BJ (cell line): ENCODE data around the gene EVC. TPM values are rescaled to one million over a fixed set of nuclear protein-coding genes. Genes with fewer than 3 reads are reported as not detected.

Experiments used
- CTCF ChIA-PET: fragments of 350-600 bp; formaldehyde crosslinking; extraction: SDS; loops from one replicate; lab custom pipeline; 2021; ENCODE audit warnings: antibody characterized with exemption, inconsistent platforms; lab: Yijun Ruan, JAX
- POLR2A ChIA-PET: fragments of 300-600 bp; sonication (Branson Sonifier 250); formaldehyde crosslinking; extraction: SDS; loops from one replicate; lab custom pipeline; 2021; ENCODE audit warnings: antibody characterized with exemption; lab: Charles Lee
- DNase-seq: peaks from one replicate; pipeline ENCODE4 v3.0.0-alpha.2; 2011; ENCODE audit warnings: low read depth
- H3K27me3 ChIP-seq: 2 replicates; pipeline ENCODE4 v1.6.0; 2011; ENCODE audit warnings: low read length; ENCODE audit not compliant: control insufficient read depth, insufficient read depth
- H3K36me3 ChIP-seq: 2 replicates; pipeline ENCODE4 v1.5.1; 2011; ENCODE audit warnings: low read length; ENCODE audit not compliant: control insufficient read depth, insufficient read depth
- H3K4me3 ChIP-seq: 2 replicates; pipeline ENCODE4 v1.5.1; 2011; ENCODE audit warnings: low read depth, mild to moderate bottlenecking, control low read depth, low read length
- CTCF ChIP-seq: IDR thresholded peaks from 2 replicates; pipeline ENCODE4 v1.5.1; 2011; ENCODE audit warnings: low read depth, mild to moderate bottlenecking, control low read depth, inconsistent platforms, low read length, moderate library complexity; ENCODE audit not compliant: insufficient read depth
- polyA minus RNA-seq: library from RNA; depleted of rRNA, polyadenylated mRNA; stranded (reverse); fragments of >200 nt; gene quantifications from 2 replicates; pipeline ENCODE4 v1.2.3, GENCODE V29; 2011; rRNA and poly(A)+ RNA removed
- polyA plus RNA-seq: library from polyadenylated mRNA; depleted of rRNA; stranded (reverse); fragments of >200 nt; gene quantifications from 2 replicates; pipeline ENCODE4 v1.2.3, GENCODE V29; 2011; rRNA removed

EVC gene
- polyA plus RNA-seq (10.0 and 12.8 TPM in 2 replicates), polyA minus RNA-seq (15.3 and 20.8 TPM in 2 replicates)

GRCh38 chr4:5710961-5711478, at the start of gene EVC:
Gene EVC, plus strand, starts transcription at chr4:5711201. Its CDS starts 180 bp downstream, at chr4:5711381.
- TF ChIP-seq CTCF: no peak
- POLR2A ChIA-PET: no interaction called here
- Histone ChIP-seq H3K4me3 (peak within 1 kb of the TSS; percentile 66), H3K36me3 (peaks cover 2% of the 10 kb centered on the region; the same call in 1 of the 2 replicates), H3K27me3 (no peaks in the 10 kb centered on the region)
- CTCF ChIA-PET: interaction anchor here (1.4 to 1.7 kb wide), 2 partner anchors 11 to 35 kb away, joined by 3 read pairs; no protein-coding TSS in a partner anchor
- DNase-seq: no peak

GRCh38 chr4:5661237-5661636, 49.8 kb upstream of the EVC start:
- H3K36me3 ChIP-seq: peaks cover 24% of the 10 kb centered on the region

GRCh38 chr4:5662555-5662954, 48.4 kb upstream of the EVC start:
- no peak for TF ChIP-seq CTCF
- no peaks in the 10 kb centered on the region for H3K27me3 ChIP-seq
- DNase-seq: no peak
- H3K4me3 ChIP-seq: no peak overlapping the region
- H3K36me3 ChIP-seq: peaks cover 17% of the 10 kb centered on the region
- POLR2A ChIA-PET: no interaction called here
- CTCF ChIA-PET: no interaction called here

More at GRCh38 chr4:5661237-5661636, 49.8 kb upstream of the EVC start:
- CTCF ChIA-PET: interaction anchor here (1.3 kb wide), 1 partner anchor 130 kb away, joined by 4 read pairs; no protein-coding TSS in a partner anchor
- DNase-seq: no peak
- no peak for TF ChIP-seq CTCF
- POLR2A ChIA-PET: no interaction called here
- no peaks in the 10 kb centered on the region for H3K27me3 ChIP-seq
- H3K4me3 ChIP-seq: no peak overlapping the region

- ChIA-PET CTCF (interaction anchor here (0.9 to 2.0 kb wide), 3 partner anchors 10 to 54 kb away, joined by 3 to 4 read pairs (median 4); no protein-coding TSS in a partner anchor), POLR2A (no interaction called here)
- no peak overlapping the region for H3K4me3 ChIP-seq
- peaks cover 17% of the 10 kb centered on the region for H3K36me3 ChIP-seq
- H3K27me3 ChIP-seq: no peaks in the 10 kb centered on the region
- DNase-seq: no peak
- no peak for TF ChIP-seq CTCF
These were observed 46.2 kb upstream of the EVC start for GRCh38 chr4:5664778-5665177.

- ChIA-PET CTCF (no interaction called here), POLR2A (no interaction called here)
- Histone ChIP-seq H3K4me3 (no peak overlapping the region), H3K27me3 (no peaks in the 10 kb centered on the region), H3K36me3 (peaks cover 12% of the 10 kb centered on the region)
- TF ChIP-seq CTCF: no peak
- no peak for DNase-seq
These were observed 44.3 kb upstream of the EVC start for GRCh38 chr4:5666741-5667140.
